ENCODE data around the gene ZDHHC14. TPM values are rescaled to one million over a fixed set of nuclear protein-coding genes. Genes with fewer than 3 reads are reported as not detected.

The ZDHHC14 gene
- total RNA-seq, 2 donors from 2014 or later = 10.2 to 10.6 TPM

DNA sequence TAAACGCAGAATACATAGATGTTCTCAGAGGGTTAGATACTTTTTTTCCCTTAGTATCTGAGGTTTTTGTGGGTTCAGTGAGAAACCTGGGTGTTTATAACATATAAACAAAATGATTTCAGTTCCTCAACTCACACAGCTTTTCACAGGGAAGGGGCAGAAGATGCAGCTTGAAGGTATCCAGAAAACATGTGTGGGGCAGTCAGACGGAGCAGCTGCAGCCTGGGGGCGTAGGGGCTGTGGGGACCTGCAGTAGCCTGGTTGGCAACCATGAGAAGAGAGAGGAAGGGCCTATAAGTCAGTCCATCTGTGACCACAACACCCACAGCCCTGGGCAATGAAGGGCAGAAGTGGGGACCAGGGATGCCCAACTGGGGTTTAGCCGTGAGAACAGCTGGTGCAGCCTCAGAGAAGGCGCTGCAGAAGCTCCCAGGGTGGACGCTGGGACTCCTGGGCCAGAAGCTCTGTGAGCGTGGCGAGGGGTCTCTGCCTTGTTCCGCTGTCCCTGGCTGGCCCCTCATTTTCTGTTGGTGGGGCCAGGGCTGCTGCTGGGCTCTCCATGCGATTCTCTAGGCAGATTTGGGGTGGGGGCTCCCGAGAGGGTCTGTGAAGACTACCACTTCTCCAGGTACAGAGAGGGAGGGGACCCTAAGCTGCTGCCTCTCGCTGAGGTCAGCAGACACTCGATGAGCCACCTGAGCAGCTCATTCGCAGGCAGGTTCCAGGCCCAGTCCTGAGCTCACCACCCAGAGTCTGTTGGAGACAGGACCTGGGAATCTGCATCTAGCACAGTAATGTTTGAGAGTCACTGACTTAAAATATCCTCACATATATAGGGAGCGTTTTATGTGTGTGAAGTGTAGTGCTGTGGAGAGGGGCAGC lies 181.2 kb downstream of the ZDHHC14 start:
- WGBS, 2 donors = 87 to 92% methylated on average over 8 to 14 of the region's 15 CpGs
- no peak for ATAC-seq

DNA sequence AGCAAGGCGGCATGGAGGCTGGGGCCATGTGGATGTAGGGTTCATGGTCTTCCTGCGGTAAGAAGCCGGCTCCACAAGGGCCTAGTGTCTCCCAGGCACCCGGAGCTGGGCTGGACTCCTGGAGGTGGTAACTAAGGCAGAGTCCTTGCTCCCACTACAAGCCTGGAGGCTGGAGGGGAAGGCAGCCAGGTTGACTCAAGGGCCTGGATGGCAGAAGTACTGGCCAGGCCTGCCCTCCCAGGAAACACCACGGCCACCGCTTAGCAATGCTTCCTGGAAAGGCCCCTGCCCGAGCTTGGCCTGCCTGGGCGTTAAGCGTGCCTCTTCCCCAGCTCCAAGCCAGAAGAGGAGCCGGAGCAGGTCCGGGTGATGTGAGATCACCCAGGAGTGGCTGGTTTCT lies 182.0 kb downstream of the ZDHHC14 start:
- 82 to 98% methylated on average over 5 to 11 of the region's 11 CpGs for WGBS, 2 donors
- H3K27me3 ChIP-seq = no peaks in the 10 kb centered on the region

More for the DNA sequence above, 181.2 kb downstream of the ZDHHC14 start:
- no peak for DNase-seq
- intact Hi-C loops (cut with DNase I) = no loop called here
- Histone ChIP-seq H3K27ac (no peak overlapping the region), H3K36me3 (replicated peaks in 1 of 2; ENCODE audit: insufficient read depth in 1 of 2, low read depth in 2 of 2) (no peaks in the 10 kb centered on the region), H3K9me3 (no peaks in the 10 kb centered on the region), H3K4me1 (peaks cover 12% of the 10 kb centered on the region), H3K4me3 (no peak overlapping the region), H3K27me3 (no peaks in the 10 kb centered on the region)
- TF ChIP-seq, protein P1, sequence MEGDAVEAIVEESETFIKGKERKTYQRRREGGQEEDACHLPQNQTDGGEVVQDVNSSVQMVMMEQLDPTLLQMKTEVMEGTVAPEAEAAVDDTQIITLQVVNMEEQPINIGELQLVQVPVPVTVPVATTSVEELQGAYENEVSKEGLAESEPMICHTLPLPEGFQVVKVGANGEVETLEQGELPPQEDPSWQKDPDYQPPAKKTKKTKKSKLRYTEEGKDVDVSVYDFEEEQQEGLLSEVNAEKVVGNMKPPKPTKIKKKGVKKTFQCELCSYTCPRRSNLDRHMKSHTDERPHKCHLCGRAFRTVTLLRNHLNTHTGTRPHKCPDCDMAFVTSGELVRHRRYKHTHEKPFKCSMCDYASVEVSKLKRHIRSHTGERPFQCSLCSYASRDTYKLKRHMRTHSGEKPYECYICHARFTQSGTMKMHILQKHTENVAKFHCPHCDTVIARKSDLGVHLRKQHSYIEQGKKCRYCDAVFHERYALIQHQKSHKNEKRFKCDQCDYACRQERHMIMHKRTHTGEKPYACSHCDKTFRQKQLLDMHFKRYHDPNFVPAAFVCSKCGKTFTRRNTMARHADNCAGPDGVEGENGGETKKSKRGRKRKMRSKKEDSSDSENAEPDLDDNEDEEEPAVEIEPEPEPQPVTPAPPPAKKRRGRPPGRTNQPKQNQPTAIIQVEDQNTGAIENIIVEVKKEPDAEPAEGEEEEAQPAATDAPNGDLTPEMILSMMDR (IDR thresholded peaks at IDR 0.05) = no peak
- no peak for TF ChIP-seq POLR2A (IDR thresholded peaks at IDR 0.05)

DNA sequence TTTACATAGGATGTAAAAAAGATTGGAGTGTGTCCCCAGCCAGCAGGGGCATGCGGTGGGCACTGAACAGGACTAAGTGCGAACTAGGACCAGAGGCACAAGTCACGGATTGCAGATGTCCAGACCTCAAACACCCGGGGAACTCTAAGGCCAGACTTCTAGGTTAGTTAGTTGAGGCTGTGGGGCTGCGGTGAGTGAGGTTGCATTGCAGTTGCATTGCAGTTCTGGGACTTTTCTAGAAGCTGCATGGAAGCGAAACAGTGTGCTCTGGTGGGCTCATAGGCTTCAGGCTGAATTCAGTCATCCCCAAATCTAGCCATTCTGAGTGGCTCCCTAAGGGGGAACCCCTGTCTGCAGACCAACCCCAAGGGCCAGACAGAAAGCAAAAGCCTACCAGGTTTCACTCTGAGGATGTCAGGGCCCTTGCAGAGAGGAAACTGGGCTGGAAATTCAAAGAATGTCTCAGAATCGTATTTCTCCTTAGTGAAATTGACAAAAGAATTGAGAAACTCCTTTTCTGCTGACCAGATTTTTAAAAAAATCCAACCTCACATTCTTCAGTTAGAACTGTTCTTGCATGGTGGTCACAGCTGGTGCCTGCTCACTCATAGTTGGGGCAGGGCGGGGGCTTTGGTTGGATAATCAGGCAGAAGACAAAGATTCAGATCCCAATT lies 182.8 kb downstream of the ZDHHC14 start:
- H3K27ac ChIP-seq = no peak overlapping the region
- ATAC-seq = no peak
- 88 to 91% methylated on average over 3 to 8 of the region's 8 CpGs for WGBS, 2 donors

More for the DNA sequence above, 182.0 kb downstream of the ZDHHC14 start:
- DNase-seq (no peak), ATAC-seq (no peak)
- H3K9me3 ChIP-seq = no peaks in the 10 kb centered on the region
- intact Hi-C loops (cut with DNase I) = no loop called here
- TF ChIP-seq POLR2A (IDR thresholded peaks at IDR 0.05) = no peak
- TF ChIP-seq, protein P1 (IDR thresholded peaks at IDR 0.05) = no peak
- H3K4me3 ChIP-seq = no peak overlapping the region
- H3K27ac ChIP-seq = no peak overlapping the region
- peaks cover 6% of the 10 kb centered on the region for H3K4me1 ChIP-seq
- H3K36me3 ChIP-seq (replicated peaks in 1 of 2; ENCODE audit: insufficient read depth in 1 of 2, low read depth in 2 of 2) = no peaks in the 10 kb centered on the region

DNA sequence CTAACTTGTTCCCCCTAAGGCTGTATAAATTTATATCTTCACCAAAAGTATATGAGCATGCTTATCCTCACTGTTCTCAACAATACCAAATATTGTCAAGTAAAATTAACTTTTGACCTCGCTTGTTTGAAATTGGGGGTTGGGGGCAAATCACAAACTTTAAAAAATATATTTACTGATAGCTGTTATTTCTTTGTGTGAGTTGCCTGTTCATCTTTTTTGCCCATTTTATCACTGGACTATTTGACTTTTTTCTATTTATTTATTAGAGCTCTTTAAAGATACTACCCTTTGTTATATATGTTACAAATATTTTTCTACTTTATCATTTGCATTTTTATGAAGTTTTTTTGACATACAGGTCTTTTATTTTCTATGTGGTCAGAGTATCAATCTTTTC lies 187.7 kb downstream of the ZDHHC14 start:
- TF ChIP-seq, protein P1 (IDR thresholded peaks at IDR 0.05) = no peak
- TF ChIP-seq POLR2A (IDR thresholded peaks at IDR 0.05) = no peak
- Histone ChIP-seq H3K27ac (no peak overlapping the region), H3K9me3 (no peaks in the 10 kb centered on the region), H3K4me3 (no peak overlapping the region), H3K27me3 (no peaks in the 10 kb centered on the region), H3K36me3 (replicated peaks in 1 of 2; ENCODE audit: insufficient read depth in 1 of 2, low read depth in 2 of 2) (no peaks in the 10 kb centered on the region), H3K4me1 (no peaks in the 10 kb centered on the region)
- intact Hi-C loops (cut with DNase I) = no loop called here
- DNase-seq (no peak), ATAC-seq (no peak)
- WGBS, 2 donors = 93 to 100% methylated on average over 1 of the region's 1 CpG

More for the DNA sequence above, 182.8 kb downstream of the ZDHHC14 start:
- no peak overlapping the region for H3K4me3 ChIP-seq
- H3K27me3 ChIP-seq = no peaks in the 10 kb centered on the region
- intact Hi-C loops (cut with DNase I) = no loop called here
- no peaks in the 10 kb centered on the region for H3K36me3 ChIP-seq (replicated peaks in 1 of 2; ENCODE audit: insufficient read depth in 1 of 2, low read depth in 2 of 2)
- H3K4me1 ChIP-seq = peaks cover 4% of the 10 kb centered on the region
- no peak for TF ChIP-seq POLR2A (IDR thresholded peaks at IDR 0.05)
- TF ChIP-seq, protein P1 (IDR thresholded peaks at IDR 0.05) = no peak
- no peak for DNase-seq
- H3K9me3 ChIP-seq = no peaks in the 10 kb centered on the region

All from body of pancreas (tissue), 4 donors.